Ishikawa (cell line): ENCODE measurements around the gene CREBRF.

ENCODE experiments used
- CEBPB ChIP-seq: IDR thresholded peaks from 2 replicates; pipeline ENCODE4 v1.6.1; 2012
- EGR1 ChIP-seq: IDR thresholded peaks from 2 replicates; pipeline ENCODE4 v1.6.1; 2012
- EP300 ChIP-seq: IDR thresholded peaks from 2 replicates; pipeline ENCODE4 v1.6.1; 2012; ENCODE audit warnings: borderline replicate concordance
- FOXM1 ChIP-seq: IDR thresholded peaks from 2 replicates; pipeline ENCODE4 v1.6.1; 2012; ENCODE audit warnings: low read depth, borderline replicate concordance
- NFIC ChIP-seq: IDR thresholded peaks from 2 replicates; pipeline ENCODE4 v1.6.1; 2012
- RAD21 ChIP-seq: IDR thresholded peaks from 2 replicates; pipeline ENCODE4 v1.6.1; 2012; ENCODE audit warnings: low read depth
- REST ChIP-seq: IDR thresholded peaks from 2 replicates; pipeline ENCODE4 v1.6.1; 2012; ENCODE audit warnings: low read depth, mild to moderate bottlenecking
- TAF1 ChIP-seq: IDR thresholded peaks from 2 replicates; pipeline ENCODE4 v1.6.1; 2012; ENCODE audit warnings: low read depth, mild to moderate bottlenecking

GRCh38 chr5:173010021-173010420 is 46.1 kb upstream of the CREBRF start:
- TF ChIP-seq NFIC: no peak
- no peak for TF ChIP-seq EGR1
- no peak for TF ChIP-seq RAD21
- TF ChIP-seq REST: no peak
- no peak for TF ChIP-seq EP300
- no peak for TF ChIP-seq TAF1
- TF ChIP-seq FOXM1: no peak
- TF ChIP-seq CEBPB: no peak
